H1 (cell line): Measurements from ENCODE around the gene GRIPAP1. TPM values are rescaled to one million over a fixed set of nuclear protein-coding genes. Genes with fewer than 3 reads are reported as not detected.

Experiments used
- CTCF ChIA-PET: fragments of 300-600 bp; sonication (Branson Sonifier 250); formaldehyde crosslinking; loops from one replicate; lab custom pipeline; 2021; ENCODE audit not compliant: partially characterized antibody; lab: Charles Lee
- POLR2A ChIA-PET: fragments of 300-600 bp; sonication (Branson Sonifier 250); formaldehyde crosslinking; loops from one replicate; lab custom pipeline; 2021; ENCODE audit warnings: inconsistent platforms; ENCODE audit not compliant: partially characterized antibody; lab: Charles Lee
- DNase-seq, 2 experiments: peaks; one replicate each; pipeline versions ENCODE4 v3.0.0 to v3.0.0-alpha.2; 2010 to 2022; ENCODE audit warnings: low spot score in 2 of 2, low read depth in 1 of 2, mixed read lengths in 1 of 2
- FAIRE-seq: peaks from 2 replicates; lab custom pipeline; 2011; peaks lifted over from hg19 to GRCh38; lab: Jason Lieb, UNC
- H2AFZ ChIP-seq: 2 replicates; pipeline ENCODE4 v1.8.1; 2012; ENCODE audit warnings: low read length, inconsistent platforms
- H2AK5ac ChIP-seq: 2 replicates; pipeline ENCODE4 v1.6.1; 2013; ENCODE audit warnings: low read depth, low read length
- H2BK120ac ChIP-seq: replicated peaks from 2 replicates; pipeline ENCODE3; 2013; ENCODE audit warnings: low read depth, low read length, inconsistent platforms
- H2BK12ac ChIP-seq: 2 replicates; pipeline ENCODE4 v1.6.1; 2013; ENCODE audit warnings: low read depth, low read length
- H2BK15ac ChIP-seq: 2 replicates; pipeline ENCODE4 v1.6.1; 2013; ENCODE audit warnings: low read length
- H2BK20ac ChIP-seq: 2 replicates; pipeline ENCODE4 v1.6.1; 2013; ENCODE audit warnings: low read length
- H2BK5ac ChIP-seq: 2 replicates; pipeline ENCODE4 v1.6.1; 2013; ENCODE audit warnings: low read depth, low read length
- H3K14ac ChIP-seq: 2 replicates; pipeline ENCODE4 v1.6.1; 2013; ENCODE audit warnings: inconsistent platforms; ENCODE audit not compliant: insufficient read length
- H3K18ac ChIP-seq: 2 replicates; pipeline ENCODE4 v1.6.1; 2013; ENCODE audit warnings: low read length; ENCODE audit errors: extremely low read depth
- H3K23ac ChIP-seq: 2 replicates; pipeline ENCODE4 v1.6.1; 2013; ENCODE audit warnings: inconsistent platforms; ENCODE audit not compliant: insufficient read length
- H3K23me2 ChIP-seq: 2 replicates; pipeline ENCODE4 v1.6.1; 2013; ENCODE audit warnings: low read depth, low read length
- H3K27ac ChIP-seq: 2 replicates; pipeline ENCODE4 v1.6.1; 2011; ENCODE audit warnings: low read depth, low read length, inconsistent platforms
- H3K27me3 ChIP-seq, 4 experiments: replicated peaks in 1 of 4; 1 replicate in 1 of 4; 2 replicates in 3 of 4; pipeline versions ENCODE4 v1.6.1 to v1.8.1; 2011 to 2013; ENCODE audit warnings: low read length in 3 of 4, mild to moderate bottlenecking in 3 of 4, inconsistent platforms in 2 of 4, mixed read lengths in 2 of 4, moderate library complexity in 1 of 4; ENCODE audit not compliant: control insufficient read depth in 3 of 4, insufficient read depth in 3 of 4; ENCODE audit errors: extremely low read depth in 1 of 4
- H3K36me3 ChIP-seq, 4 experiments: 2 replicates each; pipeline versions ENCODE4 v1.6.1 to v1.8.1; 2011 to 2013; ENCODE audit warnings: mild to moderate bottlenecking in 4 of 4, low read length in 3 of 4, moderate library complexity in 2 of 4, control low read depth in 1 of 4, inconsistent platforms in 1 of 4; ENCODE audit not compliant: insufficient read depth in 4 of 4, control insufficient read depth in 2 of 4
- H3K4ac ChIP-seq: replicated peaks from 2 replicates; pipeline ENCODE3; 2013; ENCODE audit warnings: low read length, low read depth, mixed read lengths, inconsistent platforms; ENCODE audit not compliant: insufficient read length
- H3K4me1 ChIP-seq, 4 experiments: replicated peaks in 1 of 4; 1 replicate in 1 of 4; 2 replicates in 3 of 4; pipeline versions ENCODE4 v1.6.1 to v1.8.1; 2011 to 2013; ENCODE audit warnings: low read length in 3 of 4, inconsistent platforms in 2 of 4, mixed read lengths in 1 of 4; ENCODE audit not compliant: insufficient read depth in 4 of 4, control insufficient read depth in 3 of 4
- H3K4me2 ChIP-seq, 2 experiments: 2 replicates each; pipeline versions ENCODE4 v1.6.1 to v1.8.1; 2011 to 2013; ENCODE audit warnings: low read depth in 2 of 2, low read length in 2 of 2, control low read depth in 1 of 2, inconsistent platforms in 1 of 2, mild to moderate bottlenecking in 1 of 2; ENCODE audit not compliant: insufficient read depth in 1 of 2
- H3K4me3 ChIP-seq, 4 experiments: fragments of 200-600, 300-600 bp in 1 of 4; sonication (generic), shearing (Covaris generic), sonication (Bioruptor Twin) in 1 of 4; 2 replicates each; pipeline versions ENCODE4 v1.5.1 to v1.8.1; 2011 to 2016; ENCODE audit warnings: low read length in 4 of 4, low read depth in 3 of 4, control low read depth in 2 of 4, inconsistent platforms in 2 of 4, mild to moderate bottlenecking in 2 of 4, mixed read lengths in 1 of 4, moderate library complexity in 1 of 4; ENCODE audit not compliant: insufficient read depth in 2 of 4; ENCODE audit errors: extremely low read depth in 1 of 4
- H3K56ac ChIP-seq: replicated peaks from 2 replicates; pipeline ENCODE3; 2013; ENCODE audit warnings: low read depth, mild to moderate bottlenecking, mixed read lengths, low read length, inconsistent platforms; ENCODE audit not compliant: insufficient read length
- H3K79me1 ChIP-seq: 2 replicates; pipeline ENCODE4 v1.6.1; 2013; ENCODE audit warnings: low read depth, low read length, control low read depth
- H3K79me2 ChIP-seq, 2 experiments: 2 replicates each; pipeline versions ENCODE4 v1.6.1 to v1.8.1; 2012 to 2013; ENCODE audit warnings: low read length in 2 of 2, mild to moderate bottlenecking in 2 of 2, inconsistent platforms in 1 of 2; ENCODE audit not compliant: insufficient read depth in 2 of 2, control insufficient read depth in 1 of 2
- H3K9ac ChIP-seq, 4 experiments: replicated peaks in 1 of 4; 1 replicate in 1 of 4; 2 replicates in 3 of 4; pipeline versions ENCODE4 v1.6.1 to v1.8.1; 2011 to 2013; ENCODE audit warnings: low read depth in 3 of 4, low read length in 3 of 4, control low read depth in 2 of 4, mild to moderate bottlenecking in 2 of 4, moderate library complexity in 2 of 4, inconsistent platforms in 1 of 4; ENCODE audit errors: extremely low read depth in 1 of 4
- H3K9me3 ChIP-seq, 2 experiments: 2 replicates each; pipeline versions ENCODE4 v1.6.1 to v1.8.1; 2012 to 2013; ENCODE audit warnings: mild to moderate bottlenecking in 2 of 2, moderate library complexity in 2 of 2, control low read depth in 1 of 2, inconsistent platforms in 1 of 2, low read depth in 1 of 2, low read length in 1 of 2, mixed read lengths in 1 of 2; ENCODE audit not compliant: insufficient read depth in 2 of 2
- H4K20me1 ChIP-seq, 2 experiments: replicated peaks in 1 of 2; 2 replicates each; pipeline versions ENCODE3 to v1.8.1; 2011 to 2013; ENCODE audit warnings: inconsistent platforms in 2 of 2, low read length in 2 of 2, mild to moderate bottlenecking in 1 of 2; ENCODE audit not compliant: insufficient read depth in 2 of 2, control insufficient read depth in 1 of 2
- H4K5ac ChIP-seq: 2 replicates; pipeline ENCODE4 v1.6.1; 2013; ENCODE audit warnings: low read length, low read depth, mixed read lengths, inconsistent platforms; ENCODE audit not compliant: insufficient read length
- H4K8ac ChIP-seq: 2 replicates; pipeline ENCODE4 v1.8.0; 2013; ENCODE audit warnings: mild to moderate bottlenecking, moderate library complexity, low read length, inconsistent platforms; ENCODE audit not compliant: insufficient read depth; ENCODE audit errors: extremely low read depth
- H4K91ac ChIP-seq: replicated peaks from 2 replicates; pipeline ENCODE3; 2013; ENCODE audit warnings: low read length, mixed read lengths, inconsistent platforms; ENCODE audit not compliant: insufficient read length
- ASH2L ChIP-seq: fragments of 200-600, 300-600 bp; sonication (generic); IDR thresholded peaks from one replicate; pipeline ENCODE4 v1.7.1; 2017; ENCODE audit warnings: low read length
- BRCA1 ChIP-seq: IDR thresholded peaks from 2 replicates; pipeline ENCODE4 v1.6.1; 2012; ENCODE audit warnings: low read depth, low read length, improper control_type of control experiment
- POLR2A ChIP-seq, 2 experiments: IDR thresholded peaks; 1 replicate in 1 of 2; 2 replicates in 1 of 2; pipeline ENCODE4 v1.6.1; 2011; ENCODE audit warnings: low read depth in 2 of 2, low read length in 2 of 2, mild to moderate bottlenecking in 2 of 2; ENCODE audit errors: control extremely low read depth in 1 of 2
- SIN3A ChIP-seq, 2 experiments: IDR thresholded peaks in 1 of 2; conservative IDR thresholded peaks in 1 of 2; 2 replicates each; pipeline ENCODE4 v1.6.1; 2011 to 2012; ENCODE audit warnings: low read length in 2 of 2, improper control_type of control experiment in 1 of 2, low read depth in 1 of 2, mild to moderate bottlenecking in 1 of 2
- SP1 ChIP-seq: IDR thresholded peaks from 2 replicates; pipeline ENCODE4 v1.6.1; 2011; ENCODE audit warnings: low read depth, low read length
- WGBS, 2 experiments: shearing (Covaris generic) in 1 of 2; methylation state at CpG; one replicate each; pipeline versions ENCODE4 v1.1.6 to v1.1.7; 2013 to 2015; ENCODE audit warnings: low lambda C conversion rate in 2 of 2, mixed read lengths in 2 of 2, inconsistent platforms in 1 of 2, low coverage in 1 of 2, missing lambda C conversion rate in 1 of 2; ENCODE audit not compliant: insufficient replicate concordance in 2 of 2, insufficient coverage in 1 of 2, insufficient read length in 1 of 2; ENCODE audit errors: extremely low coverage in 1 of 2, missing lambda C conversion rate in 1 of 2; 5-methylcytosine and 5-hydroxymethylcytosine counted together
- polyA plus RNA-seq, 7 experiments: library from polyadenylated mRNA; depleted of rRNA in 3 of 7; stranded (reverse) in 5 of 7; unstranded in 2 of 7; fragments of >200 nt in 5 of 7; fragments of 200-250 nt in 2 of 7; gene quantifications; 1 replicate in 5 of 7; 2 replicates in 1 of 7; 4 replicates in 1 of 7; pipeline versions ENCODE4 v1.2.1 to v1.2.3, GENCODE V29; 2011 to 2013; ENCODE audit warnings: missing spikeins in 2 of 7, mixed read lengths in 2 of 7
- total RNA-seq: library from RNA; stranded (reverse); fragmentation: NEBNext Ultra II Directional; extraction: Animal tissue kit (Norgen Biotek cat#: 25700); gene quantifications from 2 replicates; pipeline ENCODE4 v1.2.1, GENCODE V29; 2021

Gene GRIPAP1
- total and polyA plus RNA-seq, 2 of the 8 experiments (the other 6 are each of a cell fraction or from before 2014, with no cell fraction given) = 21.6 to 55.9 TPM

DNA sequence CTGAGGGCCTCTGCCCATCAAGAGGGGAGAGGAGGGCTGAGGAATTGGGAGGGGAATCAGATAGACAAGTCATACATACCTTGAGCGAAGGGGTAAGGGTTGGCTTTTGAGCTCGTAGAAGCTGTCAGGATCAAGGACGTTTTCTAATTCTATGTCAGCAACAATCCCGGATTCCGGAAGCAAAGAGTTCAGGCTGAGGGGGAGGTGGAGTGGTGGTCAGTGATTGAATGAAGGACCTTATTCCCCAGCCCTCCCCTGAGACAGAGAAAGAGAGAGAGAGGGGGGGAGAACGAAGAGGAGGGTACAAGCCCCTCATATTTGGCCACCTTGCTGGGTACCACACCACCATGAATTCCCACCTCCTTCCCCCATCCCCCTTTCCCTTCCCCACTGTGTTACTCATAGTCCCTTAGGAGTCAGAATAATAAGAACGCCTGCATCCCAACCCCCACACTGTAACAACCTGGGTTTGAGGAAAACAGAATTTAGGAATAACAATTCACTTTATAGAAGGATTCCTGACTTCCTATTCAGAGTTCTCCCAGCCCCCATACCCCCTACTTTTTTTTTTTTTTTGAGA, 38.4 kb upstream of the GRIPAP1 start:
- DNase-seq = no peak
- Histone ChIP-seq H2BK120ac (no peak overlapping the region), H3K4me2 (peak overlapping the region; percentile 67), H3K79me2 (peaks cover 9 to 34% of the 10 kb centered on the region in 2 experiments; a peak in 3 of 4 replicates), H3K9ac (peak overlapping the region in 2 of 4 experiments; percentile 38 to 56; a peak in 3 of 7 replicates), H3K4me1 (peaks cover 6 to 13% (median 7%) of the 10 kb centered on the region in 4 experiments), H3K36me3 (peaks cover 9 to 36% (median 22%) of the 10 kb centered on the region in 4 experiments; a peak in 6 of 8 replicates), H3K56ac (peak overlapping the region; percentile 17), H4K91ac (peak overlapping the region; percentile 19), H3K18ac (peak overlapping the region; percentile 48; the same call in 1 of the 2 replicates), H2BK5ac (peak overlapping the region; percentile 40), H2AFZ (no peak overlapping the region), H3K23me2 (peaks cover 2% of the 10 kb centered on the region; the same call in 1 of the 2 replicates), H4K20me1 (no peaks in the 10 kb centered on the region), H3K27ac (peak overlapping the region; percentile 87; the same call in 1 of the 2 replicates)
- 0% methylated on average over 4 of the region's 7 CpGs; no CpG with 5 or more reads in 1 of the 2 experiments for WGBS, 2 experiments
- CTCF ChIA-PET = interaction anchor here (0.8 to 2.0 kb wide), 4 partner anchors 19 to 102 kb away, joined by 3 to 6 read pairs (median 4); partner anchors contain the start of gene KCND1
- POLR2A ChIA-PET = interaction anchor here (0.7 to 3.8 kb wide), 10 partner anchors 10 to 126 kb away, joined by 3 to 24 read pairs (median 4); partner anchors contain the start of genes GRIPAP1 and KCND1
- TF ChIP-seq ASH2L (peak; percentile 21), BRCA1 (no peak), SIN3A (conservative IDR thresholded peaks at IDR 0.05 in 1 of 2, IDR thresholded peaks at IDR 0.05 in 1 of 2; ENCODE audit: low read depth in 1 of 2, low read length in 2 of 2) (peak in 1 of 2 experiments; percentile 42; a peak in 1 of 4 replicates), POLR2A (IDR thresholded peaks at IDR 0.05; ENCODE audit: control extremely low read depth in 1 of 2, low read depth in 2 of 2, low read length in 2 of 2) (0 out of 3 replicates have a peak, but pooled peaks of 1 of the 2 experiments have one; percentile 38), SP1 (peak; percentile 36; the same call in 1 of the 2 replicates)
- TF ChIP-seq, all 59 proteins: peak for 4
- no peaks in the 10 kb centered on the region for H3K27me3 ChIP-seq
- peak overlapping the region; percentile 24 to 95 (median 62); a peak in 6 of 8 replicates for H3K4me3 ChIP-seq
- 0 out of 2 replicates have a peak overlapping the region, but pooled peaks have one; percentile 75 for H2AK5ac ChIP-seq
- no peak overlapping the region for H3K23ac ChIP-seq
- H2BK12ac ChIP-seq = peak overlapping the region; percentile 63
- FAIRE-seq = no peak
- peak overlapping the region; percentile 40 for H4K5ac ChIP-seq
- no peak overlapping the region for H3K4ac ChIP-seq
- no peak overlapping the region for H2BK15ac ChIP-seq
- H3K9me3 ChIP-seq = no peaks in the 10 kb centered on the region
- H3K79me1 ChIP-seq = no peaks in the 10 kb centered on the region
- no peak overlapping the region for H4K8ac ChIP-seq
- H3K14ac ChIP-seq = no peak overlapping the region
- no peak overlapping the region for H2BK20ac ChIP-seq
